ENCODE measurements around the gene NCAN. TPM values are rescaled to one million over a fixed set of nuclear protein-coding genes. Genes with fewer than 3 reads are reported as not detected.

NCAN gene
- total RNA-seq, 8 experiments from 2014 or later: 7.1 to 211 (median 27.4) TPM

DNA sequence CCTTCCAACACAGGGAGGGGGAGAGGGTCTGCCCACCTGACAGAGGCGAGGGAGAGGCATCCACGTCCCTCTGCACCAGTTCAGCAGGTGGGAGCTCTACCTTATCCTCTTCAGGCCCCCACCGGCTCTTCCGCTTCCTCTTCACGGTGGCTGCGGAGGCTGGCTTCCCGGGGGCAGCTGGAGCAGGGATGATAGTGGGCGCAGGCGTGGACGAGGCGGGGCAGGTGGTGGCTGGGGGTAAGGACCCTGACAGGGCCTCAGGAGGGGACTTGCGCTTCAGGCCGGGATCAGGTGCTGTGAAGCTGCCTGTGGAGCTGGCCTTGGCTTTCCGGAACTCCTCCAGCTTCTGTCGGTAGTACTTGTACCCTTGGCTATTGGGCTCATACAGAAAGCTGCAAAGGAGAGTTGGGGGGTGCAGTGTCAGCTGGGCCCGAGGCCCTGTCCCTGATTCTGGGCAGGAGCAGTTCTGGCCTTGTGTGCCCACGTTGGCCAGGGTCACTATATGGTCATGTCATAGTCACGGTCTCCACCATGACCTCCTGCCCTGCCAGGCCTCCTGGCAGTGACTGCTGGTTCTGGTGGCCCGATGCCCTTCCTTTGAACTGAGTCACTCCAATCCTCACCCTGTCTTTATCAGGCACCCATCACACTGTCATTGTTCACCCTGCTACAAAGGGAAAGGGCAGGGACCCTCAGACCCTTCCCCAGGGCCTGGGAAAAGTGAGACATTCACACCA, 85.4 kb downstream of the NCAN start:
- ATAC-seq (replicated peaks in 6 of 8): no peak
- in situ Hi-C loops (cut with MboI; ENCODE audit: low pct_unique_long_range_greater_than_20kb in 2 of 9, low sequenced_read_pairs in 9 of 9, unreplicated experiment in 9 of 9): no loop called here
- Histone ChIP-seq H3K27ac (no peak overlapping the region), H3K4me3 (no peak overlapping the region), H3K4me1 (replicated peaks in 1 of 2) (no peaks in the 10 kb centered on the region)
- 93 to 100% (median 98%) methylated on average over 2 to 4 of the region's 19 CpGs; no CpG with 5 or more reads in 6 of the 10 experiments for WGBS, 10 experiments

DNA sequence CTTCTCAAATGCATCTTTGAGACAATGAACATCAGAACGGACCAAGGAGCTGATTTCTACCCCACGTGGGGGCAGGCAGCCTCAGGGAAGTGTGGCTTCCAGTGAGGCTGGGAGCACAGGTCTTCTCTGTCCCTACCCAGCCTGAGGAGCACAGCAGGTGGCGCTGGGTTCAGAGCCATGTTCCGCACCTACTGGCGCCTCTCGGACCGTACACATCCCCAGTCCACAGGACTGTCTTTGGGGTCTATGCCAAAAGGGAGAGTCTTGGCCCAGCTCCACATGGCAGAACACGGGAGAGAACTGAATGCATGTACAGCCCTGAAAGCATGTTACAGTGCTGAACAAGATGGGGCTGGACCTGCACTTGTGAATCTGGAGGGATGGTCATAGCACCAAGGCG, 86.0 kb downstream of the NCAN start:
- Histone ChIP-seq H3K4me1 (replicated peaks in 1 of 2) (no peaks in the 10 kb centered on the region), H3K27ac (no peak overlapping the region), H3K4me3 (no peak overlapping the region)
- no peak for ATAC-seq (replicated peaks in 6 of 8)
- in situ Hi-C loops (cut with MboI; ENCODE audit: low pct_unique_long_range_greater_than_20kb in 2 of 9, low sequenced_read_pairs in 9 of 9, unreplicated experiment in 9 of 9): no loop called here
- 60 to 100% (median 67%) methylated on average over 1 to 3 of the region's 9 CpGs; no CpG with 5 or more reads in 5 of the 10 experiments for WGBS, 10 experiments

DNA sequence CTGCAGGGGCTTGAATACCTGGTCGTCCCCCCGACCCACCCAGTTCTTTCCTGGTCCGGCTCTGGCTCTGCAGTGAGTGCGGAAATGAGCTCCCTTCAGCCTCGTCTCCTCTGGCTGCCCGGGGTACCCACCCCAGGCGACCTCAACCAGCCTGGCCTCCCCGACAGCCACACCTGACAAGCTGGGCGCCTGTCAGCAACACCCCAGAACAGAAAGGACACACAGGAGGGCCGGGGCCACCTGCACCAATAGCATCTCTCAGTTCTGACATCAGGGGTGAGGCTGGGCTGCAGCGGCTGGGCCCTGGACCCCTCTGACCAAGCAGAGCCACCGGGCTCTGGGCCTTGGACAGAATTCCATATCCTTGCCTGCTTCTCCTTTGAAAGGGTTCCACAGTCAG, 88.9 kb downstream of the NCAN start:
- no peaks in the 10 kb centered on the region for H3K4me1 ChIP-seq (replicated peaks in 1 of 2)
- in situ Hi-C loops (cut with MboI; ENCODE audit: low pct_unique_long_range_greater_than_20kb in 2 of 9, low sequenced_read_pairs in 9 of 9, unreplicated experiment in 9 of 9): no loop called here
- H3K27ac ChIP-seq: no peak overlapping the region
- H3K4me3 ChIP-seq: no peak overlapping the region
- WGBS, 10 experiments: 93 to 100% (median 100%) methylated on average over 1 to 3 of the region's 12 CpGs; no CpG with 5 or more reads in 6 of the 10 experiments
- ATAC-seq (replicated peaks in 6 of 8): no peak

Other genes starting within 250 kb of the NCAN start
- gene SUGP2, start 178.4 kb upstream of the NCAN start, total RNA-seq: 100 to 1,000 TPM in 2 of 8 experiments, 10 to 100 TPM in 6; 36.4 to 126 (median 63.2) TPM
- 10 to 100 TPM; 23.0 to 44.6 (median 30.3) TPM for gene ARMC6, start 178.4 kb upstream of the NCAN start, total RNA-seq
- gene SLC25A42, start 148.0 kb upstream of the NCAN start, total RNA-seq: 10 to 100 TPM in 1 of 8 experiments, 1 to 10 TPM in 7; 3.8 to 15.6 (median 7.9) TPM
- 10 to 100 TPM; 12.7 to 34.7 (median 17.6) TPM for gene TMEM161A, start 73.5 kb upstream of the NCAN start, total RNA-seq
- 1 to 10 TPM in 2 of 8 experiments, under 1 TPM in 5, not detected in 1; 0.20 to 2.5 (median 0.66) TPM for gene MEF2B, start 41.7 kb upstream of the NCAN start, total RNA-seq
- 10 to 100 TPM; 15.3 to 25.8 (median 19.8) TPM for gene BORCS8, start 19.8 kb upstream of the NCAN start, total RNA-seq
- 100 to 1,000 TPM in 2 of 8 experiments, 10 to 100 TPM in 6; 43.6 to 172 (median 88.6) TPM for gene RFXANK, start 19.7 kb upstream of the NCAN start, total RNA-seq
- gene NR2C2AP, start 8.5 kb upstream of the NCAN start, total RNA-seq: 10 to 100 TPM in 4 of 8 experiments, 1 to 10 TPM in 4; 8.7 to 26.0 (median 11.8) TPM
- 1 to 10 TPM in 3 of 8 experiments, under 1 TPM in 5; 0.16 to 1.7 (median 0.78) TPM for gene TM6SF2, start 61.3 kb downstream of the NCAN start, total RNA-seq
- gene SUGP1, start 108.6 kb downstream of the NCAN start, total RNA-seq: 10 to 100 TPM; 27.6 to 66.0 (median 42.5) TPM
- gene MAU2, start 108.9 kb downstream of the NCAN start, total RNA-seq: 10 to 100 TPM; 17.7 to 67.6 (median 27.4) TPM
- 10 to 100 TPM; 23.9 to 65.0 (median 39.6) TPM for gene GATAD2A, start 193.7 kb downstream of the NCAN start, total RNA-seq

Measured in motor neuron (in vitro differentiated cells).